Measurements from ENCODE around the gene ANGPT4. TPM values are rescaled to one million over a fixed set of nuclear protein-coding genes. Genes with fewer than 3 reads are reported as not detected.

The ANGPT4 gene
- total and polyA plus RNA-seq, 8 donors: 0.05 to 1.8 (median 0.18) TPM; not detected in 4

DNA sequence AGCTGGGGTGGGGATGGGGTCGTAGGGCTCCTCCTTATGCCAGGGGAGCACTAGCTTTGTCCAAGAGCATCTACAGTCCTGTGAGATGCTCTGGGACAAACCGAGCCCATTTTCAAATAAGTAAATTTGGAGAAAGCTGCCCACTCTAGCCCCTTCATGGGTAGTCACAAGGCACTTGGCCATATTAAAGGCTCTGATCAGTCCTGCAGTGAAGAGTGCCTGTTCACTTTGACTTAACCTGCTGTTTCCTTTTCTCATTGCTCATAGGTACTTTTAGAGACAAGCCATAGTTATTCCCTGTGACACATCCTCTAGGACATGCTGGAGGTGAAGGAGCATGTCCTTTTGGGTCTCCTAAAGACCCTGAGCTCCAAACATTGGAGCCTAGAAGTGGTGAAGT is 44.2 kb downstream of the ANGPT4 start:
- intact Hi-C loops (cut with DNase I; ENCODE audit: low total_unique reads): no loop called here
- no peak overlapping the region for H3K4me3 ChIP-seq
- peaks cover 0 to 38% (median 0%) of the 10 kb centered on the region in 3 donors for H3K27me3 ChIP-seq
- TF ChIP-seq POLR2AphosphoS5 (IDR thresholded peaks at IDR 0.05): no peak
- TF ChIP-seq, protein P1, sequence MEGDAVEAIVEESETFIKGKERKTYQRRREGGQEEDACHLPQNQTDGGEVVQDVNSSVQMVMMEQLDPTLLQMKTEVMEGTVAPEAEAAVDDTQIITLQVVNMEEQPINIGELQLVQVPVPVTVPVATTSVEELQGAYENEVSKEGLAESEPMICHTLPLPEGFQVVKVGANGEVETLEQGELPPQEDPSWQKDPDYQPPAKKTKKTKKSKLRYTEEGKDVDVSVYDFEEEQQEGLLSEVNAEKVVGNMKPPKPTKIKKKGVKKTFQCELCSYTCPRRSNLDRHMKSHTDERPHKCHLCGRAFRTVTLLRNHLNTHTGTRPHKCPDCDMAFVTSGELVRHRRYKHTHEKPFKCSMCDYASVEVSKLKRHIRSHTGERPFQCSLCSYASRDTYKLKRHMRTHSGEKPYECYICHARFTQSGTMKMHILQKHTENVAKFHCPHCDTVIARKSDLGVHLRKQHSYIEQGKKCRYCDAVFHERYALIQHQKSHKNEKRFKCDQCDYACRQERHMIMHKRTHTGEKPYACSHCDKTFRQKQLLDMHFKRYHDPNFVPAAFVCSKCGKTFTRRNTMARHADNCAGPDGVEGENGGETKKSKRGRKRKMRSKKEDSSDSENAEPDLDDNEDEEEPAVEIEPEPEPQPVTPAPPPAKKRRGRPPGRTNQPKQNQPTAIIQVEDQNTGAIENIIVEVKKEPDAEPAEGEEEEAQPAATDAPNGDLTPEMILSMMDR (IDR thresholded peaks at IDR 0.05): no peak
- no peak for TF ChIP-seq POLR2A (IDR thresholded peaks at IDR 0.05)
- TF ChIP-seq EP300 (IDR thresholded peaks at IDR 0.05): no peak
- H3K36me3 ChIP-seq: no peaks in the 10 kb centered on the region
- 36 to 83% (median 60%) methylated on average over 2 of the region's 2 CpGs for WGBS, 5 donors
- no peaks in the 10 kb centered on the region for H3K9me3 ChIP-seq
- no peak for DNase-seq
- no peaks in the 10 kb centered on the region for H3K4me1 ChIP-seq
- no peak overlapping the region for H3K27ac ChIP-seq

DNA sequence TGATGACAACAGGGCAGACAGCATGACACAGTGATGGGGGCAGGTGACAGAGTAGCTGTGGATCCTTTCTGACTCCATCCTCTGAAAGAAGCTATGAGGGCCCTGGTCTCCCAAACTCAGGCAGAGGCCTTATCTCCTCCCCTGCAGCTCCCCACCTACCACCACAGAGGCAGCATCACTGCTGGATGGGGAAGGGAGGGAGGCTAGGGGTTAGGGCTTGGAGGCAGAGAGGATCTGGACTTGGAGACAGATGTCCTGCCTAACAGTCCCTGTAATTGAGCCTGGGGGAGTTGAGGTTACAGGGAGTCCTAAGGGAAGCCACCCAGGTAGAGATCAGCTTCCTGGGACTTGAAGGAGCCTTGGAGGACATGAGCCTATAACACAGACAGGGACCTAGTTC is 44.7 kb downstream of the ANGPT4 start:
- intact Hi-C loops (cut with DNase I; ENCODE audit: low total_unique reads): no loop called here
- Histone ChIP-seq H3K4me1 (no peaks in the 10 kb centered on the region), H3K4me3 (no peak overlapping the region), H3K36me3 (no peaks in the 10 kb centered on the region), H3K27ac (no peak overlapping the region), H3K27me3 (peaks cover 0 to 38% (median 0%) of the 10 kb centered on the region in 3 donors), H3K9me3 (no peaks in the 10 kb centered on the region)
- TF ChIP-seq, protein P1 (IDR thresholded peaks at IDR 0.05): no peak
- TF ChIP-seq POLR2A (IDR thresholded peaks at IDR 0.05): no peak
- TF ChIP-seq EP300 (IDR thresholded peaks at IDR 0.05): no peak
- TF ChIP-seq POLR2AphosphoS5 (IDR thresholded peaks at IDR 0.05): no peak
- no peak for DNase-seq

DNA sequence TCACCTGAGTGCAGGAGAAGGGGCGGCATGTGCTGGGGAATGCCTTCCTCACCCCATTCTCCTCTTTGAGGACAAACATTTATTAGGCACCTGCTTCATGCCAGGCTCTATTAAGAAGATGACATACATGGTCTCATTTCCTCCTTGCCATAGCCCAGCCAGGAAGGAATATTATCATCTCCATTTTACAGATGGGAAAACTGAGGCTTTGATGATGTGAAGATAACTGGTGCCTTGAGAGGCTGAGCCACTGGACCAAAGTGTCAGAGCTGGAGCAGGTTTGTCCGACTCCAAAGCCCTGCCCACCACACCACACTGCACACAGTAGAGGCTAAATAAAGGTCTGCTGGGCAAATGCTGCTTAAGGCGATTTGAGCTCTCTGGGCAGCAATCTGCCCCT is 45.4 kb downstream of the ANGPT4 start:
- no peaks in the 10 kb centered on the region for H3K36me3 ChIP-seq
- 68 to 85% (median 80%) methylated on average over 3 of the region's 3 CpGs for WGBS, 5 donors
- intact Hi-C loops (cut with DNase I; ENCODE audit: low total_unique reads): no loop called here

DNA sequence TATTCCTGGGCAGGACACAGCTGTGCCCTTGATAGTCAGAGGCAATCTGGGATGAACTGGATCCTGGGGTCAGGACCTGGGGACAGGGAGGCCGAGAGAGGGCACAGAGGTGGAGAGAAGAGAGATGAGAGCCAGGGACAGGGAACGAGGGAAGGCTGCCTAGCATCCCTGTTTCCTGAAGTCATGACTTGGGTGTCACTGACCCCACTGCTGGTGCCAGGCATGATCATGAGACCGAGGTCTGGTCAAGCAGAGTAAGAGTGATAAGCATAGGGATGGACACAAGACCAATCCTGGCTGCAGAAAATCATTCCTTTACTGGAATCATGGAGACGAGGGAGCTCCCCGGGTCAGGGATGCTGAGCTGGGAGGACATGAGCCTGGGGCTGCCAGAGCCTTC is 46.5 kb downstream of the ANGPT4 start:
- Histone ChIP-seq H3K36me3 (no peaks in the 10 kb centered on the region), H3K27me3 (peaks cover 0 to 43% (median 0%) of the 10 kb centered on the region in 3 donors), H3K27ac (no peak overlapping the region), H3K9me3 (no peaks in the 10 kb centered on the region), H3K4me3 (no peak overlapping the region), H3K4me1 (no peaks in the 10 kb centered on the region)
- TF ChIP-seq POLR2AphosphoS5 (IDR thresholded peaks at IDR 0.05) (no peak), EP300 (IDR thresholded peaks at IDR 0.05) (no peak), POLR2A (IDR thresholded peaks at IDR 0.05) (no peak)
- TF ChIP-seq, protein P1 (IDR thresholded peaks at IDR 0.05): no peak
- intact Hi-C loops (cut with DNase I; ENCODE audit: low total_unique reads): no loop called here
- 53 to 77% (median 66%) methylated on average over 5 of the region's 5 CpGs for WGBS, 5 donors
- DNase-seq: no peak

More for the DNA sequence above, 45.4 kb downstream of the ANGPT4 start:
- Histone ChIP-seq H3K4me1 (no peaks in the 10 kb centered on the region), H3K9me3 (no peaks in the 10 kb centered on the region), H3K27me3 (peaks cover 0 to 38% (median 0%) of the 10 kb centered on the region in 3 donors), H3K4me3 (no peak overlapping the region), H3K27ac (no peak overlapping the region)
- no peak for TF ChIP-seq POLR2A (IDR thresholded peaks at IDR 0.05)
- no peak for TF ChIP-seq EP300 (IDR thresholded peaks at IDR 0.05)
- TF ChIP-seq POLR2AphosphoS5 (IDR thresholded peaks at IDR 0.05): no peak
- TF ChIP-seq, protein P1 (IDR thresholded peaks at IDR 0.05): no peak
- DNase-seq: no peak

Measured in stomach (tissue), 9 donors.